NB4 (cell line): ENCODE data around the gene ADSL.

ENCODE experiments used
- DNase-seq: peaks from one replicate; pipeline ENCODE4 v3.0.0; 2010; ENCODE audit warnings: low read depth
- H3K4me3 ChIP-seq: one replicate; pipeline ENCODE4 v1.5.1; 2011; ENCODE audit warnings: mild to moderate bottlenecking, low read depth, low read length, moderate library complexity
- CTCF ChIP-seq: IDR thresholded peaks from one replicate; pipeline ENCODE4 v1.5.1; 2012; ENCODE audit warnings: low read depth, low read length
- MAX ChIP-seq: IDR thresholded peaks from 2 replicates; pipeline ENCODE4 v1.6.1; 2011; ENCODE audit warnings: low read depth, low read length
- MYC ChIP-seq: IDR thresholded peaks from 2 replicates; pipeline ENCODE4 v1.6.1; 2011; ENCODE audit warnings: low read depth, low read length
- POLR2A ChIP-seq: IDR thresholded peaks from 2 replicates; pipeline ENCODE4 v1.6.1; 2011; ENCODE audit warnings: mild to moderate bottlenecking; ENCODE audit not compliant: insufficient read length; ENCODE audit errors: extremely low read depth

Gene ADSL

DNA sequence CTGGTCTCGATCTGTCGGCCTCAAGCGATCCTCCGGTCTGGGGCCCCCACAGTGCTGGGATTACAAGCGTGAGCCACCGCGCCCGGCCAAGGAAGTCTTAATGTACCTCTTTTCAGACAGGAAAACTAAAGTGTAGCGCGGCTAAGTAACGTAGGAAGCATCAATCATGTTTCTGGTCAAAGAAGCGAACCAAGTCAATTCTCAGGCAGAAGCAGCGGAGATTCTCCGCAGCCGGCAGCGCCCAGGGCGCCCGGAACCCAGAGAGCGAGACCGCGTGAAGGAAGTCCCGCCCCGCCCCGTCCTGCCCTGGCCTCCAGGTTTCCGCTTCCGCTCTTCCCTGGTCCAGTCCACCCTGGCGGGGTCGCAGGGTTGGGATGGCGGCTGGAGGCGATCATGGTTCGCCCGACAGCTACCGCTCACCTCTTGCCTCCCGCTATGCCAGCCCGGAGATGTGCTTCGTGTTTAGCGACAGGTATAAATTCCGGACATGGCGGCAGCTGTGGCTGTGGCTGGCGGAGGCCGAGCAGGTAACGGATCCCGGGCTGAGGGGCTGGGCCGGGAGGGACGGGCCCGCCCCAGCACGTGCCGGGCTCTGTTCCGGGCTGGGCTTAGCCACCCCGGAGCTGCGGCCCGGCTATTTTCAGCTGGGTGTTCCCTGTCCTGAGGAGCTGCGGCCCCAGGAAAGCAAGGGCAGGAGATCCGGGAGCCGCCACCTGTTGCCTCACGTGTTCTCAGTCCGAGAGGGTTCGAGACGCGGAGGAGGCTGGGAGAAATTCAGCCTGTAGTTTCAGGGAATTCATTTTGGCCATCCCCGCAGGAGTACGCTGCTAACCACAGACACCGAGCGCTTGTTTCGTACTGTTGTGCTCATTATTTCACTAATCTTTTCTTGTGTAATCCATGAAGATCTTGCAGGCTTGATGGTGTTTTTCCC, at the start of gene ADSL:
ADSL (plus strand) TSS at position 316 of the 934 bp plus-strand sequence; CDS start at position 375, 59 bp downstream.
- peak within 1 kb of the TSS; percentile 82 for H3K4me3 ChIP-seq
- peak; percentile 92 for DNase-seq
- peak; percentile 96 for TF ChIP-seq POLR2A
- peak; percentile 73 for TF ChIP-seq MYC
- TF ChIP-seq MAX = no peak
- no peak for TF ChIP-seq CTCF

DNA sequence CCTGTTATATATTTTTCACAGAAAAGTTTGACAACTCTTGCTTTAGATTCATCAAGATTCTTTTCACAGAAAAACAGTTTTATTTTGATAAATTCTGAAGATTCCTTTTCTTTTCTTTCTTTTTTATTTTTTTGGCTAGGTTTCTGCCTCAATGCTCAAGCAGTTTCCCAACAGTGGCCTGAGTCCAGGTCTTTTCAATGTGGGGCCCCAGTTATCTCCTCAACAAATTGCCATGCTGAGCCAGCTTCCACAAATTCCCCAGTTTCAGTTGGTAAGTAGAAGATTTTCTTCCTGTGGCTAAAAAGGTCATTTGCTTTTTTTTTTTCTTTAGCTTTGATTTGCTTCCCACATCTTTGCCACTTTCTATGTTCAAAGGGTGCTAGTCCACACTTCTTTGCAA, 46.0 kb upstream of the ADSL start:
- DNase-seq = no peak
- TF ChIP-seq CTCF (no peak), MYC (no peak), POLR2A (no peak), MAX (no peak)
- no peak overlapping the region for H3K4me3 ChIP-seq

- no peak overlapping the region for H3K4me3 ChIP-seq
- TF ChIP-seq POLR2A (no peak), CTCF (no peak), MYC (no peak), MAX (no peak)
- no peak for DNase-seq
Measured at GRCh38 chr22:40300884-40301672, 45.2 kb upstream of the ADSL start.

DNA sequence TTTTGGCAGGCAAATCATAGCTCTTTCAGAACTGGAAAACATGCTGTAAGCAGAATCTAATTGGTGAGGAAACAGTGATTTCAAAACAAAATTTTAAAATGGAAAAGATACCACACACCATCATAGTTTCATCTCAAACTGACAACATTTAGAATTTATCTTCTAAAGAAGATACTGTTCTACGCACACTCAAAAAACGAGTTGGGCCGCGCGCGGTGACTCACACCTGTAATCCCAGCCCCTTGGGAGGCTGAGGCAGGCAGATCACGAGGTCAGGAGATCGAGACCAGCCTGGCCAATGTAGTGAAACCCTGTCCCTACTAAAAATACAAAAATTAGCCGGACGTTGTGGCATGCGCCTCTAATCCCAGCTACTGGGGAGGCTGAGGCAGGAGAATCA, 44.2 kb upstream of the ADSL start:
- no peak for TF ChIP-seq CTCF
- no peak for TF ChIP-seq MAX
- no peak for TF ChIP-seq MYC
- DNase-seq = no peak
- H3K4me3 ChIP-seq = no peak overlapping the region

DNA sequence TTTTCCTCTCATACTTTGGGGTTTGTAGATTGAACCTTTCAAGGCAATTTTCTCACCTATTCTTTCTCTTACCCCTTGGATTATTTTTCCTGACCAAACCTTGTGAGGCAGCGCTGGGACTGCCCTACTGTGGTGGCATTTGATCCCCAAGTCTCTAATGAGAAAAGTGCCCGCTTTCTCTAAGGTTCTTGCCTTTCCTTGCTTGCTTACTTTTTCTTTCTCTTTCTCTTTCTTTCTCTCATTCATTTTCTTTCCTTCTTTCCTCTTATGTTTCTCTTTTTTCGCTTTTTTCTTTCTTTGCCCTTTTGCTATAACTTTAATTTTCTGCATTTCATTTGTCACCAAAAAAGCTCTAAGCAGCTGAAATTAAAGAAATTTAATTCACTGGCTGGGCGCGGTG, 40.7 kb upstream of the ADSL start:
- DNase-seq = no peak
- TF ChIP-seq POLR2A = no peak
- no peak for TF ChIP-seq CTCF
- no peak for TF ChIP-seq MAX
- no peak for TF ChIP-seq MYC
- H3K4me3 ChIP-seq = no peak overlapping the region
